Hepatocyte (in vitro differentiated cells): ENCODE data around the gene ZNF831. TPM values are rescaled to one million over a fixed set of nuclear protein-coding genes. Genes with fewer than 3 reads are reported as not detected.

ENCODE experiments used
- DNase-seq: peaks from one replicate; pipeline ENCODE4 v3.0.0-alpha.2; 2016; ENCODE audit warnings: low spot score
- H2AFZ ChIP-seq: fragments of 200-600 bp; sonication (generic); 2 replicates; pipeline ENCODE4 v1.6.0; 2016; ENCODE audit warnings: antibody characterized with exemption, mild to moderate bottlenecking
- H3K27ac ChIP-seq: fragments of 200-600 bp; sonication (generic); 2 replicates; pipeline ENCODE4 v1.5.1; 2016; ENCODE audit warnings: mild to moderate bottlenecking
- H3K27me3 ChIP-seq: fragments of 200-600 bp; sonication (generic); 2 replicates; pipeline ENCODE4 v1.6.1; 2016
- H3K36me3 ChIP-seq: fragments of 200-600 bp; sonication (generic); replicated peaks from 2 replicates; pipeline ENCODE4 v1.5.1; 2016; ENCODE audit warnings: low read depth; ENCODE audit not compliant: insufficient read depth
- H3K4me1 ChIP-seq: fragments of 200-600 bp; sonication (generic); 2 replicates; pipeline ENCODE4 v1.5.1; 2016; ENCODE audit warnings: mild to moderate bottlenecking, moderate library complexity; ENCODE audit not compliant: insufficient read depth
- H3K4me2 ChIP-seq: fragments of 200-600 bp; sonication (generic); 2 replicates; pipeline ENCODE4 v1.6.0; 2016
- H3K4me3 ChIP-seq: fragments of 200-600 bp; sonication (generic); 2 replicates; pipeline ENCODE4 v1.5.1; 2016; ENCODE audit warnings: mild to moderate bottlenecking
- H3K79me2 ChIP-seq: fragments of 200-600 bp; sonication (generic); 2 replicates; pipeline ENCODE4 v1.6.0; 2017; ENCODE audit warnings: mild to moderate bottlenecking
- H3K9me2 ChIP-seq: fragments of 200-600 bp; sonication (generic); replicated peaks from 2 replicates; pipeline ENCODE4 v1.6.0; 2017; ENCODE audit warnings: mild to moderate bottlenecking; ENCODE audit not compliant: insufficient read depth
- H3K9me3 ChIP-seq: fragments of 200-600 bp; sonication (generic); 2 replicates; pipeline ENCODE4 v1.5.1; 2016; ENCODE audit warnings: low read depth, mild to moderate bottlenecking
- H4K20me1 ChIP-seq: fragments of 200-600 bp; sonication (generic); 2 replicates; pipeline ENCODE4 v1.6.0; 2016; ENCODE audit warnings: mild to moderate bottlenecking; ENCODE audit not compliant: insufficient read depth, poor library complexity, severe bottlenecking
- CTCF ChIP-seq: fragments of 200-600 bp; sonication (generic); IDR thresholded peaks from 2 replicates; pipeline ENCODE4 v1.5.1; 2016; ENCODE audit warnings: antibody characterized with exemption, mild to moderate bottlenecking; ENCODE audit not compliant: poor library complexity
- EZH2 ChIP-seq: fragments of 200-600 bp; sonication (generic); IDR thresholded peaks from 2 replicates; pipeline ENCODE4 v1.6.1; 2016; ENCODE audit warnings: antibody characterized with exemption, mild to moderate bottlenecking, borderline replicate concordance
- EZH2phosphoT487 ChIP-seq: fragments of 200-600 bp; sonication (generic); IDR thresholded peaks from one replicate; pipeline ENCODE4 v1.6.1; 2018; ENCODE audit warnings: antibody characterized with exemption, mild to moderate bottlenecking, low read depth, moderate library complexity; ENCODE audit not compliant: unreplicated experiment, severe bottlenecking
- WGBS: methylation state at CpG from one replicate; pipeline ENCODE4 v1.1.6; 2016; ENCODE audit warnings: low lambda C conversion rate; ENCODE audit errors: missing lambda C conversion rate; 5-methylcytosine and 5-hydroxymethylcytosine counted together
- polyA plus RNA-seq: library from polyadenylated mRNA; unstranded; fragments of >200 nt; fragmentation: Nextera tagmentation; extraction: Ambion mirVana; gene quantifications from 2 replicates; pipeline ENCODE4 v1.2.1, GENCODE V29; 2016
- total RNA-seq: library from RNA; depleted of rRNA; stranded (reverse); fragments of >200 nt; gene quantifications from 2 replicates; pipeline ENCODE4 v1.2.3, GENCODE V29; 2014

Gene ZNF831
- total and polyA plus RNA-seq, 2 experiments from 2014 or later, result not detected

GRCh38 chr20:59136027-59136426 is 27.6 kb upstream of the ZNF831 start:
- Histone ChIP-seq H3K9me2 (no peaks in the 10 kb centered on the region), H3K36me3 (no peaks in the 10 kb centered on the region), H3K79me2 (no peaks in the 10 kb centered on the region), H3K27ac (no peak overlapping the region), H3K4me2 (no peak overlapping the region), H3K27me3 (no peaks in the 10 kb centered on the region), H3K9me3 (no peaks in the 10 kb centered on the region), H3K4me1 (no peaks in the 10 kb centered on the region), H3K4me3 (no peak overlapping the region), H4K20me1 (no peaks in the 10 kb centered on the region), H2AFZ (no peak overlapping the region)
- WGBS, result 79% methylated on average over 3 of the region's 3 CpGs
- DNase-seq, result no peak
- TF ChIP-seq EZH2 (no peak), EZH2phosphoT487 (no peak), CTCF (no peak)

GRCh38 chr20:59137532-59137931 is 26.1 kb upstream of the ZNF831 start:
- Histone ChIP-seq H3K4me3 (no peak overlapping the region), H2AFZ (no peak overlapping the region), H3K27me3 (no peaks in the 10 kb centered on the region), H4K20me1 (no peaks in the 10 kb centered on the region), H3K4me1 (no peaks in the 10 kb centered on the region), H3K9me3 (no peaks in the 10 kb centered on the region), H3K9me2 (no peaks in the 10 kb centered on the region), H3K4me2 (no peak overlapping the region), H3K79me2 (no peaks in the 10 kb centered on the region), H3K36me3 (no peaks in the 10 kb centered on the region), H3K27ac (no peak overlapping the region)
- WGBS, result 100% methylated on average over 1 of the region's 1 CpG
- no peak for DNase-seq
- no peak for TF ChIP-seq EZH2phosphoT487
- no peak for TF ChIP-seq CTCF

GRCh38 chr20:59138114-59138748 is 25.4 kb upstream of the ZNF831 start:
- TF ChIP-seq CTCF (no peak), EZH2 (no peak), EZH2phosphoT487 (no peak)

GRCh38 chr20:59139998-59140397 is 23.6 kb upstream of the ZNF831 start:
- Histone ChIP-seq H3K79me2 (no peaks in the 10 kb centered on the region), H2AFZ (no peak overlapping the region), H3K36me3 (no peaks in the 10 kb centered on the region), H3K4me2 (no peak overlapping the region), H3K4me3 (no peak overlapping the region), H3K27ac (no peak overlapping the region), H3K9me3 (no peaks in the 10 kb centered on the region), H4K20me1 (no peaks in the 10 kb centered on the region), H3K9me2 (no peaks in the 10 kb centered on the region), H3K4me1 (no peaks in the 10 kb centered on the region), H3K27me3 (no peaks in the 10 kb centered on the region)
- WGBS, result 43% methylated on average over 1 of the region's 1 CpG
- no peak for TF ChIP-seq CTCF
- no peak for TF ChIP-seq EZH2
- TF ChIP-seq EZH2phosphoT487, result no peak
- no peak for DNase-seq

More at GRCh38 chr20:59138114-59138748, 25.4 kb upstream of the ZNF831 start:
- H3K9me3 ChIP-seq, result no peaks in the 10 kb centered on the region
- H2AFZ ChIP-seq, result no peak overlapping the region
- H3K4me2 ChIP-seq, result no peak overlapping the region
- no peak for DNase-seq
- no peaks in the 10 kb centered on the region for H3K79me2 ChIP-seq
- WGBS, result 86% methylated on average over 6 of the region's 6 CpGs
- H3K4me3 ChIP-seq, result no peak overlapping the region
- no peaks in the 10 kb centered on the region for H4K20me1 ChIP-seq
- H3K27me3 ChIP-seq, result no peaks in the 10 kb centered on the region
- H3K27ac ChIP-seq, result no peak overlapping the region
- H3K36me3 ChIP-seq, result no peaks in the 10 kb centered on the region
- no peaks in the 10 kb centered on the region for H3K9me2 ChIP-seq
- H3K4me1 ChIP-seq, result no peaks in the 10 kb centered on the region
